GM19328 (cell line): ENCODE measurements around the gene OTOP2.

Experiments
- ATAC-seq: cut with Tn5 transposase; IDR thresholded peaks from one replicate; pipeline ENCODE4 v1.9.1; 2021; ENCODE audit warnings: mild to moderate bottlenecking, moderate library complexity; ENCODE audit not compliant: unreplicated experiment

OTOP2 gene

GRCh38 chr17:74923538-74924249, 379 bp upstream of the OTOP2 start:
- ATAC-seq = no peak

GRCh38 chr17:74925242-74925641, 1.2 kb downstream of the OTOP2 start:
- ATAC-seq = no peak

GRCh38 chr17:74928786-74929185, 4.7 kb downstream of the OTOP2 start:
- no peak for ATAC-seq

GRCh38 chr17:74930535-74931036, 6.5 kb downstream of the OTOP2 start:
- ATAC-seq = no peak

- ATAC-seq = no peak
Observed at GRCh38 chr17:74935048-74935447, 11.0 kb downstream of the OTOP2 start.

GRCh38 chr17:74935585-74936469, 11.8 kb downstream of the OTOP2 start, which contains the start of gene OTOP3:
Gene OTOP3 (plus strand): TSS chr17:74935898. CDS start chr17:74935922, 24 bp downstream.
- ATAC-seq = no peak

GRCh38 chr17:74936470-74936799, 12.4 kb downstream of the OTOP2 start:
- ATAC-seq = no peak

- no peak for ATAC-seq
Observed at GRCh38 chr17:74937064-74938051, 13.3 kb downstream of the OTOP2 start.

- ATAC-seq = no peak
Observed at GRCh38 chr17:74938194-74938950, 14.3 kb downstream of the OTOP2 start.

- no peak for ATAC-seq
Observed at GRCh38 chr17:74939534-74939933, 15.5 kb downstream of the OTOP2 start.

- ATAC-seq = no peak
Observed at GRCh38 chr17:74941128-74941725, 17.2 kb downstream of the OTOP2 start.

GRCh38 chr17:74943808-74944522, 19.9 kb downstream of the OTOP2 start:
- ATAC-seq = no peak

- ATAC-seq = no peak
Observed at GRCh38 chr17:74945543-74945942, 21.5 kb downstream of the OTOP2 start.

- ATAC-seq = no peak
Observed at GRCh38 chr17:74946641-74947040, 22.6 kb downstream of the OTOP2 start.

GRCh38 chr17:74947041-74947754, 23.1 kb downstream of the OTOP2 start:
- no peak for ATAC-seq

GRCh38 chr17:74949455-74950115, 25.5 kb downstream of the OTOP2 start:
- no peak for ATAC-seq

- no peak for ATAC-seq
Observed at GRCh38 chr17:74950207-74950606, 26.1 kb downstream of the OTOP2 start.

GRCh38 chr17:74951065-74951464, 27.0 kb downstream of the OTOP2 start:
- no peak for ATAC-seq
